Measurements from ENCODE around the gene TAF1B.

DNA sequence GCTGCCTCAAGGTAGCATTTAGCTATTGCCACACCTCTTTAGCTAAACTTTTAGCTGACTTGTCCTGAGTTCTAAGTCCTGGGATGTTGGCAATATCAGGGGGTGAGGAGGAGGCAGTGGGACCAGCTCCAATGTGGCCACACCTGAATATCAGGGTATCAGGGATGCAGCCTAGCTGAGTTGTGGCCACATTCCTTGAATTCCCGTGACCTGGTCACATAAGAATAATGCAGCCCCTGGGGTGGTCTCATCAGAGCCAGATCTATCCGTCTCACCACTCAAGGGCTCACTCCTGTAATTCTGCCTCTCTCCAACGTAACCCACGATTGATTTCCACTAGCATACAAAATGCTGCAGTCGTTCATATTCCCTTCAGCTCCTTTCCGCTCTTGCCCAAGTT is 11.6 kb upstream of the TAF1B start:
- TF ChIP-seq, protein P1, sequence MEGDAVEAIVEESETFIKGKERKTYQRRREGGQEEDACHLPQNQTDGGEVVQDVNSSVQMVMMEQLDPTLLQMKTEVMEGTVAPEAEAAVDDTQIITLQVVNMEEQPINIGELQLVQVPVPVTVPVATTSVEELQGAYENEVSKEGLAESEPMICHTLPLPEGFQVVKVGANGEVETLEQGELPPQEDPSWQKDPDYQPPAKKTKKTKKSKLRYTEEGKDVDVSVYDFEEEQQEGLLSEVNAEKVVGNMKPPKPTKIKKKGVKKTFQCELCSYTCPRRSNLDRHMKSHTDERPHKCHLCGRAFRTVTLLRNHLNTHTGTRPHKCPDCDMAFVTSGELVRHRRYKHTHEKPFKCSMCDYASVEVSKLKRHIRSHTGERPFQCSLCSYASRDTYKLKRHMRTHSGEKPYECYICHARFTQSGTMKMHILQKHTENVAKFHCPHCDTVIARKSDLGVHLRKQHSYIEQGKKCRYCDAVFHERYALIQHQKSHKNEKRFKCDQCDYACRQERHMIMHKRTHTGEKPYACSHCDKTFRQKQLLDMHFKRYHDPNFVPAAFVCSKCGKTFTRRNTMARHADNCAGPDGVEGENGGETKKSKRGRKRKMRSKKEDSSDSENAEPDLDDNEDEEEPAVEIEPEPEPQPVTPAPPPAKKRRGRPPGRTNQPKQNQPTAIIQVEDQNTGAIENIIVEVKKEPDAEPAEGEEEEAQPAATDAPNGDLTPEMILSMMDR (IDR thresholded peaks at IDR 0.05): no peak
- TF ChIP-seq EZH2 (IDR thresholded peaks at IDR 0.05) (no peak), EZH2phosphoT487 (IDR thresholded peaks at IDR 0.05) (no peak)

Measured in neural progenitor cell (in vitro differentiated cells).